Subcutaneous abdominal adipose tissue (tissue), 5 donors: Measurements from ENCODE around the gene PPFIA2.
A peak's percentile ranks its signal among the peaks of the same experiment; 100 is the strongest.

Experiments
- H3K27ac ChIP-seq: one replicate; pipeline ENCODE4 v1.7.0; 2013; ENCODE audit warnings: low read depth, mild to moderate bottlenecking, inconsistent platforms, low read length, moderate library complexity
- H3K27me3 ChIP-seq, 5 donors: one replicate each; pipeline ENCODE4 v1.7.0; 2013; ENCODE audit warnings: low read length in 5 of 5, inconsistent platforms in 1 of 5; ENCODE audit not compliant: control insufficient read depth in 5 of 5, insufficient read depth in 4 of 5
- H3K36me3 ChIP-seq, 5 donors: one replicate each; pipeline ENCODE4 v1.7.0; 2013; ENCODE audit warnings: low read length in 5 of 5; ENCODE audit not compliant: control insufficient read depth in 5 of 5, insufficient read depth in 5 of 5
- H3K4me1 ChIP-seq, 5 donors: one replicate each; pipeline ENCODE4 v1.7.0; 2013; ENCODE audit warnings: low read length in 5 of 5, mild to moderate bottlenecking in 3 of 5, moderate library complexity in 1 of 5; ENCODE audit not compliant: control insufficient read depth in 5 of 5, insufficient read depth in 5 of 5
- H3K4me3 ChIP-seq, 5 donors: one replicate each; pipeline ENCODE4 v1.7.0; 2013; ENCODE audit warnings: low read length in 5 of 5, low read depth in 1 of 5
- H3K9ac ChIP-seq, 5 donors: one replicate each; pipeline ENCODE4 v1.7.0; 2013; ENCODE audit warnings: low read length in 5 of 5, mild to moderate bottlenecking in 4 of 5, moderate library complexity in 3 of 5
- H3K9me3 ChIP-seq, 5 donors: one replicate each; pipeline ENCODE4 v1.7.0; 2013; ENCODE audit warnings: low read length in 5 of 5; ENCODE audit not compliant: control insufficient read depth in 5 of 5
- donor health status: healthy.
- donor health status: healthy.
- donor health status: healthy.
- donor health status: healthy.
- donor health status: healthy.

The PPFIA2 gene

GRCh38 chr12:81530352-81530751 is 228.8 kb downstream of the PPFIA2 start:
- Histone ChIP-seq H3K9me3 (no peaks in the 10 kb centered on the region), H3K9ac (no peak overlapping the region), H3K4me3 (no peak overlapping the region), H3K27me3 (no peaks in the 10 kb centered on the region), H3K27ac (no peak overlapping the region), H3K4me1 (peaks cover 0 to 11% (median 3%) of the 10 kb centered on the region in 5 donors), H3K36me3 (no peaks in the 10 kb centered on the region)

- H3K4me3 ChIP-seq, result peak overlapping the region in 4 of 5 donors; percentile 32 to 49 (median 46)
- no peak overlapping the region for H3K9ac ChIP-seq
- H3K9me3 ChIP-seq, result no peaks in the 10 kb centered on the region
- H3K36me3 ChIP-seq, result no peaks in the 10 kb centered on the region
- peaks cover 0 to 4% (median 0%) of the 10 kb centered on the region in 5 donors for H3K4me1 ChIP-seq
- H3K27me3 ChIP-seq, result no peaks in the 10 kb centered on the region
- no peak overlapping the region for H3K27ac ChIP-seq
These were observed 238.8 kb downstream of the PPFIA2 start for GRCh38 chr12:81520064-81520945.

DNA sequence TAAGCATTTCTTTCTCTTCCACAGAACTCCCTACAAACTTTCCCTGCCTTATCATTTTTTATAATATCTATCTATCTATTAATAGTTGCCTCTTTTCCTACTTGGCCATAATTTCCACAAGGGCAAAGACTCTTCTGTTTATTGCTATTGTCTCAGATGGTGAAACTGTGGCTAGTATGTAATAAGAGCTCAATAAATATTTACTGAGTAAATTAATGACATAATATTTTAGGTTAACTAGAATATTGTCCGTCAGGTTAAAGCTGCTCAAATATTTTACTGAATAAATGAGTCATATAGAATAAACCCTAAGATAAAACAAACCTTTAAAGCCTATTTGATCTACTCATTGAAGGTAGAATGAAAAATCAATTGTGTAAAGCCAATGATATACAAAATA is 240.5 kb downstream of the PPFIA2 start:
- H3K9me3 ChIP-seq, result no peaks in the 10 kb centered on the region
- no peaks in the 10 kb centered on the region for H3K27me3 ChIP-seq
- H3K4me3 ChIP-seq, result no peak overlapping the region
- H3K36me3 ChIP-seq, result no peaks in the 10 kb centered on the region
- no peak overlapping the region for H3K27ac ChIP-seq
- H3K9ac ChIP-seq, result no peak overlapping the region
- H3K4me1 ChIP-seq, result peaks cover 0 to 4% (median 0%) of the 10 kb centered on the region in 5 donors

DNA sequence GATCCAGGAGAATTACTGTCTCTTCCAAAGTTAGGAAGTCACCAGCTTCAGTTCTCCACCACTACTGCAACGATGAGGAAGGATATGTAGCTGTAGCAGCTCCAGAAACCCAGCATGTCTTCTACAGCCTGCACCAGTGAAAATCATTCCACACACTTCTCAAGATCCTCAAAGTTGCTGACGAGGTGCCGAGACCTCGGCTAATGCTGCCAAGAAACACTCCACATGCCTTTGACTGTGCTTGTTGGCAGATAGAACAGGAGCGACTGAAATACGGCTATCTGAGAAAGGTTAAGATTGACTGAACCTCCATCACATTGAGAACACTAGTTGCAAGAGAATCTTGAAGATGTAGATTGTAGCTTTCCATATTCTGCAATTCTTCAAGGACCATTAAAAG is 241.9 kb downstream of the PPFIA2 start:
- H3K9me3 ChIP-seq, result peaks cover 0 to 2% (median 0%) of the 10 kb centered on the region in 5 donors
- H3K27me3 ChIP-seq, result no peaks in the 10 kb centered on the region
- H3K9ac ChIP-seq, result no peak overlapping the region
- H3K4me3 ChIP-seq, result no peak overlapping the region
- H3K36me3 ChIP-seq, result no peaks in the 10 kb centered on the region
- peaks cover 0 to 4% (median 0%) of the 10 kb centered on the region in 5 donors for H3K4me1 ChIP-seq
- H3K27ac ChIP-seq, result no peak overlapping the region

DNA sequence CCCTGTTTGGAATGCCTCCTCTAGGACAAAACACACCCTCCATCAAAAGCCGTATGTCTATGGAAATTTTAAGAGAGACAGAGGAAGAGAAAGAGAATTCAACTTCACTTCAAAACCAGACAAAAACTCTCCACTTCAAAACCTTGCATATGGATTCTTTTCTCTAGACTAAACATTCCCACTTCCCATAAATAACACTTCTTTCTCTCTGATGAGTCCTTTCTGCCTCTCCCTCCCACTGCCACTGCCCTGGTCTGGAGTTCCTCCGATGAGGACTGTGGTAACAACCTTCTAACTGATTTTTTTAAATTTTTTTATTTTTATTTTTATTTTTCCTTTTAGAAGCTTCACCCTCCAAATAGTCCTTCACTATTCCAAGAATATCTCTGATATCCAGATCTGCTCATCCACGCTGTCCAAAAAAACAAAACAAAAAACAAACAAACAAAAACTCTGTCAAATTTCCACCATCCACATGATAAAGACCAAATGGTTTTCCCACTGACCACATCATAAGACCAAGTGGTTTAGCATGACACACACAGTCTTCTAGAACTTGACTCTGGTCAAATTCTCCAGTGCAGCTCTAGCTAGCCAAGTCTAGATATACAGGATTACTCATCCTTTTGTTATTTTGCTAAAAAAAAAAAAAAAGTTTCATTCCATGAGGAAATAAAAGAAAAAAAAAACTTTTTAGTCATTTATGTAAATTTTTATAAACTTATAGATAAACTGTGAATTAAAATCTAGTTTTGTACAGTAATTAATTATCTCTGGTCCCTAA is 256.0 kb downstream of the PPFIA2 start:
- Histone ChIP-seq H3K27ac (no peak overlapping the region), H3K9me3 (no peaks in the 10 kb centered on the region), H3K4me1 (peaks cover 0 to 17% (median 13%) of the 10 kb centered on the region in 5 donors), H3K9ac (no peak overlapping the region), H3K27me3 (no peaks in the 10 kb centered on the region), H3K4me3 (no peak overlapping the region), H3K36me3 (no peaks in the 10 kb centered on the region)

DNA sequence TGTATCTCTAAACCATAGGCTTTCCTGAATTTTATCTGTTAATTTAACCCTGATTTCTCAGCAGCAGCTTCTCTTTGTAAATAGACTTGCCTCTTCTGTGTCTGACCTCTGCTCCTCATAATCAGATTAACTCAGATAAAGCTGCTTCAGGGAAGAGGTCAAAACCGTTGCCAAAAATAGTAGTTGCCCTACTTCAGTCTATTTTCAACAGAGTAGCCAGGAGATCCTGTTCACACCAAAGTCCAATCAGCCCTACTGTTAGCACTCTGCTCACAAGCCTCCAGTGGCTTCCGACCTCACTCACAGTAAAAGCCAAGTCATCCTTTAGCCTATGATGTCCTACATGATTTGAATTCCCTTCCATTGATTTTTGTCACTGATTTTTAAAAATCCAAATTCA is 258.4 kb downstream of the PPFIA2 start:
- Histone ChIP-seq H3K27me3 (no peaks in the 10 kb centered on the region), H3K9ac (no peak overlapping the region), H3K9me3 (no peaks in the 10 kb centered on the region), H3K4me1 (peaks cover 0 to 17% (median 13%) of the 10 kb centered on the region in 5 donors), H3K4me3 (peak overlapping the region in 2 of 5 donors; percentile 11 to 29), H3K36me3 (no peaks in the 10 kb centered on the region), H3K27ac (no peak overlapping the region)

DNA sequence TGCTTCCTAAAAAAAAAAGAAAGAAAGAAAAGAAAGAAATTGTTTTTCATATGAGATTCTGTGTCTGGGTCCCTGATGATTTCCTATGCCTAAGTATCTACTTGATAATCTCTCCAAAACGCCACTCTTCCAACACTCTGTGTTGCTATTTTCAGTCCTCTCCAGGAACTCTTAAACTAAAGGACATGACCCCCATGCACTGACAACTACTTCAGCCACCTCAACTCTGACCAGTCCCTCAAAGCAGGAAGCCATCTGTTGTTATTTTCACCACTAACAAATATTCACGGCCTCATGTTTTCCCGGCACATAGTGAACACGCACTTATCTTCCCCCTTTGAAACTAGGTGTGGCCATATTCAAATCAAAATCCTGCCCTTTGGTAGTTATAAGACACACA is 259.3 kb downstream of the PPFIA2 start:
- no peak overlapping the region for H3K27ac ChIP-seq
- no peaks in the 10 kb centered on the region for H3K27me3 ChIP-seq
- no peak overlapping the region for H3K9ac ChIP-seq
- H3K4me1 ChIP-seq, result peaks cover 0 to 17% (median 13%) of the 10 kb centered on the region in 5 donors
- H3K4me3 ChIP-seq, result no peak overlapping the region
- H3K9me3 ChIP-seq, result no peaks in the 10 kb centered on the region
- H3K36me3 ChIP-seq, result no peaks in the 10 kb centered on the region

GRCh38 chr12:81492131-81492720 is 266.9 kb downstream of the PPFIA2 start:
- H3K27ac ChIP-seq, result no peak overlapping the region
- H3K9ac ChIP-seq, result no peak overlapping the region
- no peaks in the 10 kb centered on the region for H3K4me1 ChIP-seq
- H3K27me3 ChIP-seq, result no peaks in the 10 kb centered on the region
- no peaks in the 10 kb centered on the region for H3K9me3 ChIP-seq
- H3K4me3 ChIP-seq, result no peak overlapping the region
- no peaks in the 10 kb centered on the region for H3K36me3 ChIP-seq

- H3K27me3 ChIP-seq, result no peaks in the 10 kb centered on the region
- no peak overlapping the region for H3K9ac ChIP-seq
- H3K9me3 ChIP-seq, result no peaks in the 10 kb centered on the region
- H3K4me3 ChIP-seq, result no peak overlapping the region
- H3K27ac ChIP-seq, result no peak overlapping the region
- H3K4me1 ChIP-seq, result peaks cover 0 to 3% (median 0%) of the 10 kb centered on the region in 5 donors
- H3K36me3 ChIP-seq, result no peaks in the 10 kb centered on the region
These were observed 286.2 kb downstream of the PPFIA2 start for GRCh38 chr12:81472934-81473333.

DNA sequence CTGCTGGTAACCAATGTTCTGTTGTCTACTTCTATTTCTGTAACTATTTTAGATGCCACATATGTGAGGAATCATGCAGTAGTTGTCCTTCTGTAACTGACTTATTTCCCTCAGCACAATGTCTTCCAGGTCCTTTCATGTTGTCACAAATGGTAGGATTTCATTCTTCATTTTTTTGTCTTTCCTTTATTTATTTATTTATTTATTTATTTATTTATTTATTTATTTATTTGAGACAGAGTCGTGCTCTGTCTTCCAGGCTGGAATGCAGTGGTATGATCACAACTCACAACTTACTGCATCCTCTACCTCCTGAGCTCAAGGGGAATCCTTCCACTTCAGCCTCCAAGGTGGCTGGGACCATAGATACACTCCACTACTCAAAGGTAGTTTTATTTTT is 288.2 kb downstream of the PPFIA2 start:
- no peaks in the 10 kb centered on the region for H3K36me3 ChIP-seq

More for the DNA sequence above, 288.2 kb downstream of the PPFIA2 start:
- H3K27me3 ChIP-seq, result no peaks in the 10 kb centered on the region
- no peaks in the 10 kb centered on the region for H3K9me3 ChIP-seq
- H3K9ac ChIP-seq, result no peak overlapping the region
- H3K4me3 ChIP-seq, result no peak overlapping the region
- H3K4me1 ChIP-seq, result no peaks in the 10 kb centered on the region
- H3K27ac ChIP-seq, result no peak overlapping the region
